HEK293T (cell line): Measurements from ENCODE around the gene SEMA3G.

Source experiments
- FOXM1 ChIP-seq: fragments of 450-650 bp; IDR thresholded peaks from 2 replicates; pipeline ENCODE4 v1.6.1; 2017; ENCODE audit warnings: mild to moderate bottlenecking, borderline replicate concordance
- L3MBTL2 ChIP-seq: fragments of 450-650 bp; conservative IDR thresholded peaks from 2 replicates; pipeline ENCODE4 v1.6.1; 2016; ENCODE audit warnings: mild to moderate bottlenecking
- PKNOX1 ChIP-seq: fragments of 450-650 bp; IDR thresholded peaks from 2 replicates; pipeline ENCODE4 v1.6.1; 2016
- TARDBP ChIP-seq: fragments of 450-650 bp; IDR thresholded peaks from 2 replicates; pipeline ENCODE4 v1.6.1; 2016
- ZNF384 ChIP-seq: fragments of 450-650 bp; IDR thresholded peaks from 2 replicates; pipeline ENCODE4 v1.6.1; 2016

GRCh38 chr3:52399131-52399530 is 45.8 kb downstream of the SEMA3G start:
- TF ChIP-seq PKNOX1 (no peak), L3MBTL2 (no peak), ZNF384 (no peak), FOXM1 (no peak), TARDBP (no peak)
